GM12875 (cell line): Measurements from ENCODE around the gene ANAPC1.
"Not testable (repeated sequence)": the region's sequence is repeated elsewhere in the genome, so short reads cannot be mapped to it uniquely, and the experiment has no call there.

Source experiments
- H3K4me3 ChIP-seq: one replicate; pipeline ENCODE4 v1.5.1; 2011; ENCODE audit warnings: low read depth, low read length, control low read depth
- TF ChIP-seq, protein P1 (sequence below): IDR thresholded peaks from 2 replicates; pipeline ENCODE4 v1.5.1; 2011; ENCODE audit warnings: low read depth, mild to moderate bottlenecking, control low read depth, inconsistent platforms, low read length, moderate library complexity, borderline replicate concordance; ENCODE audit not compliant: insufficient read depth

ANAPC1 gene

DNA sequence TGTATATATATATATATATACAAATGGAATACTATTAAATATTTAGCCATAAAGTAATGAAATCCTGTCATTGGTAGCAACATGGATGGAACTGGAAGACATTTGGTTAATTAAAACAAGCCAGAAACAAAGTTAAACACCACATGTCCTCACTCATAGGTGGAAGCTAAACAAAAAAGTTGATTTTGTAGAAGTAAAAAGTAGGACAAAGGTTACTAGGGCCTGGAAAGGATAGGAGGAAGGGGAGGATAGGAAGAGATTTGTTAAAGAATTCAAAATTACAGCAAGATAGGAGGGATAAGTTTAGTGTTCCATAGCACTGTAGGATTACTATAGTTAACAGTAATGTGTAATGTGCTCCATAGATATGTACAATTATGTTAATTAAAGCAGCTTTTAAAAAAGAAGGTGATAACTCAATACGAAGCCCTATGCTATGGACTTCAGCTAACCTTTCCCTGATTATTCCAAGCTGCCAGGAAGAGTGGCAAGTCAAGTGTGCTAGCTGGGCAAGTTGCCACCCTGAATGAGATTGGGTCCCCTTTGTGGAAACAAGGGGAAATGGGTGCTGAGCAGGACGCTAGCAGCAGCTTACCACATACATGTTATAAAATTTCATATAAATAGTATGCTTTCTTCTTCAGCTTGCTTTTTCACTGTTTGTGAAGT lies 26.8 kb upstream of the ANAPC1 start:
- TF ChIP-seq, protein P1, sequence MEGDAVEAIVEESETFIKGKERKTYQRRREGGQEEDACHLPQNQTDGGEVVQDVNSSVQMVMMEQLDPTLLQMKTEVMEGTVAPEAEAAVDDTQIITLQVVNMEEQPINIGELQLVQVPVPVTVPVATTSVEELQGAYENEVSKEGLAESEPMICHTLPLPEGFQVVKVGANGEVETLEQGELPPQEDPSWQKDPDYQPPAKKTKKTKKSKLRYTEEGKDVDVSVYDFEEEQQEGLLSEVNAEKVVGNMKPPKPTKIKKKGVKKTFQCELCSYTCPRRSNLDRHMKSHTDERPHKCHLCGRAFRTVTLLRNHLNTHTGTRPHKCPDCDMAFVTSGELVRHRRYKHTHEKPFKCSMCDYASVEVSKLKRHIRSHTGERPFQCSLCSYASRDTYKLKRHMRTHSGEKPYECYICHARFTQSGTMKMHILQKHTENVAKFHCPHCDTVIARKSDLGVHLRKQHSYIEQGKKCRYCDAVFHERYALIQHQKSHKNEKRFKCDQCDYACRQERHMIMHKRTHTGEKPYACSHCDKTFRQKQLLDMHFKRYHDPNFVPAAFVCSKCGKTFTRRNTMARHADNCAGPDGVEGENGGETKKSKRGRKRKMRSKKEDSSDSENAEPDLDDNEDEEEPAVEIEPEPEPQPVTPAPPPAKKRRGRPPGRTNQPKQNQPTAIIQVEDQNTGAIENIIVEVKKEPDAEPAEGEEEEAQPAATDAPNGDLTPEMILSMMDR = no peak

DNA sequence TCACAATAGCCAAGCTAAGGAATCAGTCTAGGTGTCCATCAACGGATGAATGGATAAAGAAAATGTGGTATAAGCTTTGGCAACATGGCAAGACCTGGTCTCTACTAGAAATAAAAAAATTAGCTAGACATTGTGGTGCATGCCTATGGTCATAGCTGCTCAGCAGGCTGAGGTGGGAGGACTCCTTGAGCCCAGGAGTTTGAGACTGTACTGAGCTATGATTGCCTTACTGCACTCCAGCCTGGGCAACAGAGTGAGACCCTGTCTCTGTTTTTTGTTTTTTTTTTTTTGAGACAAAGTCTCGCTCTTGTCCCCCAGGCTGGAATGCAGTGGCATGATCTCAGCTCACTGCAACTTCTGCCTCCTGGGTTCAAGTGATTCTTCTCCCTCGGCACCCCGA lies 26.0 kb upstream of the ANAPC1 start:
- not testable (repeated sequence) for H3K4me3 ChIP-seq

More for the DNA sequence above, 26.8 kb upstream of the ANAPC1 start:
- H3K4me3 ChIP-seq = no peak overlapping the region

DNA sequence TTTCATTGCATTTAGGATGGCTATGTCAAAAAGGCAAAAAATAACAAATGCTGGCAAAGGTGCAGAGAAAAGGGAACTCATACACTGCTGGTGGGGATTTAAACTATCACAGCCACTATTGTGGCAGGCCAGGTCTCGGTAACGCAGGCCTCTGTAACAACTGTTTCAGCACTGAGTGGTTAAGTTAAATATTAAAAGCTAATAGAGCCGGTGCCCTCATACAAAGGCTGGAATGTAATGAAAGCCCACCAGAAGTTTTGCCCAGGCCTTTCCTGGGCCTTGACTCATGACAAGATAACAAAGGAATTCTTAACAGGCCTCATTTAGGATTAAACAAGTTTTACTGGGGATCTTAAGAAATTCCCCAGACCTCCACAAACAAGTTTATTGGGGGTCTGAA lies 25.1 kb upstream of the ANAPC1 start:
- no peak overlapping the region for H3K4me3 ChIP-seq
- TF ChIP-seq, protein P1 = no peak

DNA sequence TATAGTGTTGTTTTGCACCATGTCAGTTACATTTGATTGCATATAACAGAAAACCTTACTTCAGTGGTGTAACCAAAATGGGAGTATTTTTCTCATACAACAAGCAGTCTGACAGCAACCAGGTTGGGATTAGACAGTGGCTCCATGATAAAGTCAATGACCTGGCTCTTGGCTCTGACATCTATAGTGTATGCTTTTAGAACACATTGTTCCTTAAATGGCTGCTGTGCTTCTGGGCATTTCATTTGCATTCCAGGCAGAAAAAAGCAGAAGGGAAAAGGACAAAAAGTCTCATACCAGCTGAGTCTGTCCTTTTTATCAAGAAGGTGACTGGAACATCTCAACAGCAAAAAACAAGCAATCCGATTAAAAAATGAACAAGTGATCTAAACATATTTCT lies 24.6 kb upstream of the ANAPC1 start:
- H3K4me3 ChIP-seq = no peak overlapping the region
- TF ChIP-seq, protein P1 = no peak

DNA sequence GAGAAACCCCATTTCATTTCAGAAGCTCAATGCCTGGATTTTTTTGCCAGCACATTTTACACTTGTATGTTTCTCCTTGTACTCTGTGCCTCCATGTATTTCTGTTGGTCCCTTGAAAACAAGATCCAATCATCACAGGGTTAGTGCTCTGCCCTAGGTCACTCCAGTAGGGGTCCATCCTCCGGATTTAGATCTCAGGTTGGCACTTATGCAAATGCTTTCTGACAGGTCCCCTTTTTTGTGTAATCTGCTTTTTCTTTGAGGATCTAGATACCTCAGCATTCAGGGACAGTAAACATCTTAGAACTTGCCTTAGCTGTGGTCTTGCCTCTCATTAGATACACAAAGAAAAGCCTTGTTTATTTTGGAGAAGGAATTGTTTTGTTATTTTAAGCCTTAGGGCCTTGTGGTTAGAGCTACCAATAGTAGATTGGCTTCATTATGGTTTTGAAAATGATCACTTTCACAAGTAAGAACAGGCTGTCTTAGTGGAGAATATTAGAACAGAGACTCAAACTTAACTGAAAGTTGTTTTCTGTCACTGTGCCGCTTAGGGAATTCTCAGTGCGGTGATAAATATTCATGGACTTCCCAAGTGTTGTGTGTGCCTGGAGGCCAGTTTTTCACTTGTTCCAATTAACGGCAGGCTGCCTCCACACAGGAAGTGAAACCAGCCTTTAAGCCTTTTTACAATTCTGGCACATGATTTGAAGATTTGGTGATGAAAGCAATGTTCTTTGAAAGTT lies 22.2 kb upstream of the ANAPC1 start:
- H3K4me3 ChIP-seq = no peak overlapping the region

DNA sequence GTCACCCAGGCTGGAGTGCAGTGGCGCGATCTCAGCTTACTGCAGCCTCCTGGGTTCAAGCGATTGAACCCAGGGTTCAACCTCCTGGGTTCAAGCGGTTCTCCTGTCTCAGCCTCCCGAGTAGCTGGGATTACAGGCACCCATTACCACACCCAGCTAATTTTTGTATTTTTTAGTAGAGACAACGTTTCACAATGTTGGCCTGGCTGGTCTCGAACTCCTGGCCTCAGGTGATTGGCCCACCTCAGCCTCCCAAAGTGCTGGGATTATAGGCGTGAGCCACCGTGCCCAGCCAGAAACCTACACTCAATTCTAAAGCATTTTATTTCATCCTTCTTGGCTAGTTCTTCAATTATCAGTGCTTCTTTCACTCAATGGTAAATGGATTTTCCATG lies 21.5 kb upstream of the ANAPC1 start:
- H3K4me3 ChIP-seq = not testable (repeated sequence)

More for the DNA sequence above, 22.2 kb upstream of the ANAPC1 start:
- TF ChIP-seq, protein P1 = no peak

DNA sequence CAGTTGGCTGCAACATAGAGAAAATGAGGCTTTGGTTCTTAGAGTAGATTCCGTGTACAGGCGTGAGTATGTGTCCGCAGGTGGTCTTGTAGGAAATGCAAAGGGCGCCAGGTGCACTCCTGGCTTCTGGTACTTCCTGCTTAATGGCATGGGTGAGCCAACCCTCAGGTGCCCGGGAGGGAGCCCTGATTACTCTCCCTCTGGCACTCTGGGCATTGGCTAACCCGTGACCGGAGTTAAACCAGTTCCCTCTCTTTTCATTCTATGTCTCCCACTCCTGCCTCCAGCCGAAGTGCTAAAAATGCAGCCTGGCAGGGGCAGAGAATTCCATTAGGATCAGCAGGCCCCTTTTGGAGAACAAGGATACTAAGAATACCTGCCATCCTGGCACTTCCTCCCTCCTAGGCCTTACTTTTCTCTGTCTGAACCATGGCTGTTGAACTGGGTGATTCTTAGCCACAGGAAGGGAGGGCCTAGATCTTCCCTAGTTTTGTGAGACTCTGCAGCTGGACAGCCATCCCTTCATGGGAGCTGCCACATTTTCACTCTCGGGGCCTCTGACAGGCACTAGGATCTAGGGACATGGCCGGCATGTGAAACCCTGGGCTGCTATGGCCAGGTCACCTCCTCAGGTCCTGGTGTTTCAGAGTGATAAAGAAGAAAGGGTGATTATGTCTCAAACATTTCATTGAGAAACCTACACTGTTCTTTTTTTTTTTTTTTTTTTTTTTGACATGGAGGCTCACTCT lies 20.9 kb upstream of the ANAPC1 start:
- no peak overlapping the region for H3K4me3 ChIP-seq
- TF ChIP-seq, protein P1 = no peak
